Keratinocyte (primary cell): ENCODE measurements around the gene ATP2B2. TPM values are rescaled to one million over a fixed set of nuclear protein-coding genes. Genes with fewer than 3 reads are reported as not detected.

Source experiments
- DNase-seq: peaks from one replicate; pipeline ENCODE4 v3.0.0-alpha.2; 2011; ENCODE audit warnings: low read depth, missing footprints, low spot score
- FAIRE-seq: peaks from 2 replicates; lab custom pipeline; 2011; peaks lifted over from hg19 to GRCh38; lab: Jason Lieb, UNC
- H2AFZ ChIP-seq: 2 replicates; pipeline ENCODE4 v1.6.0; 2012; ENCODE audit warnings: low read length, control low read depth, inconsistent platforms; ENCODE audit not compliant: control insufficient read depth
- H3K27ac ChIP-seq: 2 replicates; pipeline ENCODE4 v1.5.1; 2011; ENCODE audit warnings: low read length; ENCODE audit not compliant: control insufficient read depth, insufficient read depth
- H3K27me3 ChIP-seq: 3 replicates; pipeline ENCODE4 v1.6.0; 2011; ENCODE audit warnings: low read length; ENCODE audit not compliant: control insufficient read depth, insufficient read depth; ENCODE audit errors: extremely low read depth
- H3K36me3 ChIP-seq, 2 experiments: 2 replicates in 1 of 2; 3 replicates in 1 of 2; pipeline ENCODE4 v1.5.1; 2011; ENCODE audit warnings: low read length in 2 of 2, mild to moderate bottlenecking in 1 of 2; ENCODE audit not compliant: control insufficient read depth in 2 of 2, insufficient read depth in 2 of 2; ENCODE audit errors: extremely low read depth in 1 of 2
- H3K4me1 ChIP-seq: 3 replicates; pipeline ENCODE4 v1.5.1; 2011; ENCODE audit warnings: low read length; ENCODE audit not compliant: control insufficient read depth, insufficient read depth; ENCODE audit errors: extremely low read depth
- H3K4me2 ChIP-seq: 3 replicates; pipeline ENCODE4 v1.6.0; 2011; ENCODE audit warnings: low read depth, low read length; ENCODE audit not compliant: control insufficient read depth, insufficient read depth; ENCODE audit errors: extremely low read depth
- H3K4me3 ChIP-seq, 3 experiments: fragments of 200-600 bp in 1 of 3; sonication (generic) in 1 of 3; 2 replicates in 2 of 3; 3 replicates in 1 of 3; pipeline ENCODE4 v1.5.1; 2011 to 2016; ENCODE audit warnings: low read length in 3 of 3, mild to moderate bottlenecking in 3 of 3, control low read depth in 2 of 3, inconsistent platforms in 1 of 3, low read depth in 1 of 3, mixed read lengths in 1 of 3, mixed run types in 1 of 3, moderate library complexity in 1 of 3; ENCODE audit not compliant: control insufficient read depth in 2 of 3, insufficient read depth in 2 of 3; ENCODE audit errors: extremely low read depth in 1 of 3
- H3K79me2 ChIP-seq: 2 replicates; pipeline ENCODE4 v1.6.0; 2012; ENCODE audit warnings: low read length; ENCODE audit not compliant: control insufficient read depth, insufficient read depth
- H3K9ac ChIP-seq: 3 replicates; pipeline ENCODE4 v1.6.0; 2011; ENCODE audit warnings: low read length; ENCODE audit not compliant: control insufficient read depth, insufficient read depth; ENCODE audit errors: extremely low read depth
- H3K9me1 ChIP-seq: 3 replicates; pipeline ENCODE4 v1.6.0; 2011; ENCODE audit warnings: low read length; ENCODE audit not compliant: control insufficient read depth, insufficient read depth; ENCODE audit errors: extremely low read depth
- H3K9me3 ChIP-seq: 2 replicates; pipeline ENCODE4 v1.5.1; 2012; ENCODE audit warnings: low read depth, low read length; ENCODE audit not compliant: control insufficient read depth
- H4K20me1 ChIP-seq: 3 replicates; pipeline ENCODE4 v1.6.0; 2011; ENCODE audit warnings: low read length; ENCODE audit not compliant: control insufficient read depth, insufficient read depth; ENCODE audit errors: extremely low read depth
- EZH2 ChIP-seq: IDR thresholded peaks from one replicate; pipeline ENCODE4 v1.6.1; 2012; ENCODE audit warnings: inconsistent platforms, mild to moderate bottlenecking, low read length, moderate library complexity
- dilution Hi-C: fragments of 300-500 bp; cut with MboI; formaldehyde crosslinking; loops from one replicate; pipeline ENCODE4 v1.7.0; 2020; ENCODE audit warnings: low sequenced_read_pairs; ENCODE audit not compliant: extremely low pct_ligation_motif_present
- polyA plus RNA-seq, 5 experiments: library from polyadenylated mRNA; depleted of rRNA in 3 of 5; stranded (reverse) in 3 of 5; stranded (forward) in 1 of 5; unstranded in 1 of 5; fragments of >200 nt; gene quantifications; 1 replicate in 1 of 5; 2 replicates in 3 of 5; 3 replicates in 1 of 5; pipeline versions ENCODE4 v1.2.1 to v1.2.3, GENCODE V29; 2011 to 2012; ENCODE audit warnings: missing spikeins in 2 of 5, low read depth in 1 of 5, low replicate concordance in 1 of 5
- TF ChIP-seq, protein P1 (sequence below), 3 experiments: IDR thresholded peaks in 1 of 3; conservative IDR thresholded peaks in 1 of 3; optimal IDR thresholded peaks in 1 of 3; 2 replicates in 2 of 3; 3 replicates in 1 of 3; pipeline versions ENCODE3 to v1.5.1; 2011; ENCODE audit warnings: low read length in 3 of 3, mild to moderate bottlenecking in 3 of 3, moderate library complexity in 2 of 3, control low read depth in 1 of 3, inconsistent platforms in 1 of 3; ENCODE audit not compliant: insufficient read depth in 2 of 3; ENCODE audit errors: extremely low read depth in 1 of 3

The ATP2B2 gene
- polyA plus RNA-seq, 1 donor (not counting 4 experiments of a cell fraction or from before 2014, with no cell fraction given) = not detected

DNA sequence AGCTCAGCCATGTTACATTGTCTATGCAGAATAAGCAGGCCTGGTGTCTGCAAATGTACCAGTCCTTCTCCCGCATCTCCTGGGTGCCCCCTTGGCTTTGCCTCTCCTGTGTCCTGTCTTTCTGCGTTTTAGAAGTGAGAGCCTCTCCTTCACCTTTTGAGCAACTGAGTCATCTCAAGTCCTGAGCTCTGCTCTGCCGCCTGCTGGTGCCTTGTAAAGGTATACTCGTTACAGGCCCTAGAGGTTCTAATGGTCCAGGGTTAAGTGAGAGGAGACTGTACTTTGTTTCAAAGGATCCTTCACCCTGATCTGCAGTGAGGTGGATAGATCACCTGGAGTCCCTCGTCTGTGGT is 225.2 kb downstream of the ATP2B2 start:
- DNase-seq (no peak), FAIRE-seq (no peak)
- dilution Hi-C loops = no loop called here
- H3K36me3 ChIP-seq = peaks cover 13 to 30% of the 10 kb centered on the region in 2 experiments
- H3K9me3 ChIP-seq = no peaks in the 10 kb centered on the region
- no peaks in the 10 kb centered on the region for H3K9me1 ChIP-seq
- no peak overlapping the region for H3K4me2 ChIP-seq
- peaks cover 5% of the 10 kb centered on the region for H3K4me1 ChIP-seq
- no peaks in the 10 kb centered on the region for H3K27me3 ChIP-seq
- TF ChIP-seq EZH2 = no peak
- TF ChIP-seq, protein P1, sequence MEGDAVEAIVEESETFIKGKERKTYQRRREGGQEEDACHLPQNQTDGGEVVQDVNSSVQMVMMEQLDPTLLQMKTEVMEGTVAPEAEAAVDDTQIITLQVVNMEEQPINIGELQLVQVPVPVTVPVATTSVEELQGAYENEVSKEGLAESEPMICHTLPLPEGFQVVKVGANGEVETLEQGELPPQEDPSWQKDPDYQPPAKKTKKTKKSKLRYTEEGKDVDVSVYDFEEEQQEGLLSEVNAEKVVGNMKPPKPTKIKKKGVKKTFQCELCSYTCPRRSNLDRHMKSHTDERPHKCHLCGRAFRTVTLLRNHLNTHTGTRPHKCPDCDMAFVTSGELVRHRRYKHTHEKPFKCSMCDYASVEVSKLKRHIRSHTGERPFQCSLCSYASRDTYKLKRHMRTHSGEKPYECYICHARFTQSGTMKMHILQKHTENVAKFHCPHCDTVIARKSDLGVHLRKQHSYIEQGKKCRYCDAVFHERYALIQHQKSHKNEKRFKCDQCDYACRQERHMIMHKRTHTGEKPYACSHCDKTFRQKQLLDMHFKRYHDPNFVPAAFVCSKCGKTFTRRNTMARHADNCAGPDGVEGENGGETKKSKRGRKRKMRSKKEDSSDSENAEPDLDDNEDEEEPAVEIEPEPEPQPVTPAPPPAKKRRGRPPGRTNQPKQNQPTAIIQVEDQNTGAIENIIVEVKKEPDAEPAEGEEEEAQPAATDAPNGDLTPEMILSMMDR (optimal IDR thresholded peaks at IDR 0.05 in 1 of 3, IDR thresholded peaks at IDR 0.05 in 1 of 3, conservative IDR thresholded peaks at IDR 0.05 in 1 of 3; ENCODE audit: extremely low read depth in 1 of 3, insufficient read depth in 2 of 3, low read length in 3 of 3) = peak in 1 of 3 experiments; percentile 5
- peaks cover 12% of the 10 kb centered on the region for H3K79me2 ChIP-seq
- H3K4me3 ChIP-seq = no peak overlapping the region
- no peak overlapping the region for H2AFZ ChIP-seq
- no peak overlapping the region for H3K27ac ChIP-seq
- H4K20me1 ChIP-seq = no peaks in the 10 kb centered on the region
- no peak overlapping the region for H3K9ac ChIP-seq

DNA sequence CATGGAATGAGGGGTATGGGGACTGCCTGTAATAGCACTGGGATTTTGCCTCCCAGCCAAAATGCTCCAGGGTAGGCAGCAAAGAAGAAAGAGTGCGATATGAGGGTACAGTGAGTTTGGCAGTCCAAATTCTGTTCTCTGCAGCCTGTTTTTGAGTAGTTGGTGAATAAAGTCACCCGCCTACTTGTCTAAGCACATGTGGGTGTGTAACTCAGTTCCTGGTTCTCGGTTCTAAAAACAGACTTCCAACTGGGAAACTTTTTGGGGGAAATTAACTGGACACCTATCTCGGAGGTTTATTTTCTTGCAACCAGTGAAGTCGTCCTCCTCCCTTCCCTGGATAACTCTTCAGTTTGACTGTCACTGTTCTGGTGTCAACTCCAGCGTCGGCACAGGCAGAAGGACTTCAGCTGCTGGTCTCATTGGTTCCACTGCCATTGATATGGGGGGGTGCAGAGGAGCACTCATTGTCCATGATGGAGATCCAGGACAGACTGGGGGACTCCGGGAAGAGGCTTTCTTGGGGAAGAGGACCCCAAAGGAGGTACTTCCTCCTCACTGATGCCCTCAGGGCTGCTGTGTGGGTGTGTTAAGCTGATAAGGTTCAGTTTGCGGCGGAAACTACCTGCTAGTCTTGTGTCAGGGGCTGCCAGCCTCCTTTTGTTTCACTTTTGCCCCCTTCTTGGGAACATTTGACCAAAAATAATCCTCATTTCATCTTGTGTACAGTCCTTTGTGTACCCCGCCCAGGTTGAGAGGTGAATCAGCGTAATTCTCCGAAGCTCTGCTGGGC is 225.8 kb downstream of the ATP2B2 start:
- H2AFZ ChIP-seq = no peak overlapping the region
- no peak overlapping the region for H3K27ac ChIP-seq
- DNase-seq = no peak
- H4K20me1 ChIP-seq = no peaks in the 10 kb centered on the region
- dilution Hi-C loops = no loop called here
- H3K4me3 ChIP-seq = no peak overlapping the region
- peaks cover 17% of the 10 kb centered on the region for H3K79me2 ChIP-seq
- no peaks in the 10 kb centered on the region for H3K9me3 ChIP-seq
- no peaks in the 10 kb centered on the region for H3K9me1 ChIP-seq
- H3K27me3 ChIP-seq = no peaks in the 10 kb centered on the region
- H3K4me2 ChIP-seq = no peak overlapping the region
- H3K9ac ChIP-seq = no peak overlapping the region
- no peak for FAIRE-seq
- peaks cover 13 to 27% of the 10 kb centered on the region in 2 experiments for H3K36me3 ChIP-seq
- no peak for TF ChIP-seq EZH2
- TF ChIP-seq, protein P1 (optimal IDR thresholded peaks at IDR 0.05 in 1 of 3, IDR thresholded peaks at IDR 0.05 in 1 of 3, conservative IDR thresholded peaks at IDR 0.05 in 1 of 3; ENCODE audit: extremely low read depth in 1 of 3, insufficient read depth in 2 of 3, low read length in 3 of 3) = no peak
- H3K4me1 ChIP-seq = peaks cover 5% of the 10 kb centered on the region
